GM18511 (cell line): ENCODE results near the gene ATXN1.

ENCODE experiments used
- ATAC-seq: cut with Tn5 transposase; IDR thresholded peaks from one replicate; pipeline ENCODE4 v1.9.1; 2021; ENCODE audit warnings: mild to moderate bottlenecking, moderate library complexity; ENCODE audit not compliant: unreplicated experiment

The ATXN1 gene

GRCh38 chr6:16488813-16489212 is 272.4 kb downstream of the ATXN1 start:
- ATAC-seq, result no peak

- no peak for ATAC-seq
Measured at GRCh38 chr6:16487996-16488674, 273.1 kb downstream of the ATXN1 start.

- ATAC-seq, result no peak
Measured at GRCh38 chr6:16486661-16487060, 274.6 kb downstream of the ATXN1 start.

- ATAC-seq, result peak; percentile 59
Measured at GRCh38 chr6:16483315-16483875, 277.9 kb downstream of the ATXN1 start.

- ATAC-seq, result no peak
Measured at GRCh38 chr6:16482702-16483314, 278.5 kb downstream of the ATXN1 start.

- ATAC-seq, result no peak
Measured at GRCh38 chr6:16481697-16482399, 279.4 kb downstream of the ATXN1 start.

GRCh38 chr6:16480763-16481560 is 280.3 kb downstream of the ATXN1 start:
- ATAC-seq, result no peak

GRCh38 chr6:16477367-16478149 is 283.7 kb downstream of the ATXN1 start:
- ATAC-seq, result no peak

GRCh38 chr6:16476861-16477260 is 284.4 kb downstream of the ATXN1 start:
- ATAC-seq, result no peak

GRCh38 chr6:16475494-16475781 is 285.8 kb downstream of the ATXN1 start:
- no peak for ATAC-seq

GRCh38 chr6:16474772-16475493 is 286.3 kb downstream of the ATXN1 start:
- ATAC-seq, result no peak

- ATAC-seq, result no peak
Measured at GRCh38 chr6:16473908-16474771, 287.1 kb downstream of the ATXN1 start.

GRCh38 chr6:16473184-16473907 is 287.9 kb downstream of the ATXN1 start:
- peak; percentile 49 for ATAC-seq

- ATAC-seq, result no peak
Measured at GRCh38 chr6:16472349-16473069, 288.8 kb downstream of the ATXN1 start.

- no peak for ATAC-seq
Measured at GRCh38 chr6:16471910-16472297, 289.4 kb downstream of the ATXN1 start.

GRCh38 chr6:16471222-16471909 is 289.9 kb downstream of the ATXN1 start:
- ATAC-seq, result peak; percentile 68
